Esophagus squamous epithelium (tissue), 5 donors: ENCODE data around the gene TMEM80. TPM values are rescaled to one million over a fixed set of nuclear protein-coding genes. Genes with fewer than 3 reads are reported as not detected.

Source experiments
- DNase-seq: peaks from one replicate; lab custom pipeline; 2025; lab: John Stamatoyannopoulos, UW
- H3K27ac ChIP-seq, 4 donors: fragments of 200-600 bp; sonication (generic); one replicate each; pipeline ENCODE4 v1.5.1; 2016 to 2019; ENCODE audit warnings: mild to moderate bottlenecking in 1 of 4
- H3K27me3 ChIP-seq, 4 donors: fragments of 200-600 bp; sonication (generic); 1 replicate in 3 of 4; 2 replicates in 1 of 4; pipeline versions ENCODE4 v1.5.1 to v1.6.0; 2017 to 2021; ENCODE audit warnings: antibody characterized with exemption in 1 of 4
- H3K36me3 ChIP-seq, 3 donors: fragments of 200-600 bp; sonication (generic); one replicate each; pipeline ENCODE4 v1.5.1; 2016 to 2019
- H3K4me1 ChIP-seq, 3 donors: fragments of 200-600 bp; sonication (generic); one replicate each; pipeline ENCODE4 v1.5.1; 2017 to 2019
- H3K4me3 ChIP-seq, 4 donors: fragments of 200-600 bp; sonication (generic); 1 replicate in 3 of 4; 2 replicates in 1 of 4; pipeline ENCODE4 v1.5.1; 2016 to 2019; ENCODE audit warnings: mild to moderate bottlenecking in 2 of 4, moderate library complexity in 1 of 4
- H3K9me3 ChIP-seq, 3 donors: fragments of 200-600 bp; sonication (generic); one replicate each; pipeline ENCODE4 v1.5.1; 2016 to 2019
- CTCF ChIP-seq, 6 experiments: fragments of 450-650 bp in 4 of 6; fragments of 200-600 bp in 2 of 6; sonication (generic) in 2 of 6; IDR thresholded peaks; one replicate each; pipeline ENCODE4 v1.5.1; 2016 to 2019; ENCODE audit warnings: antibody characterized with exemption in 6 of 6, mild to moderate bottlenecking in 4 of 6, moderate library complexity in 4 of 6
- POLR2A ChIP-seq, 4 donors: fragments of 450-650 bp; IDR thresholded peaks; one replicate each; pipeline ENCODE4 v1.6.1; 2017; ENCODE audit warnings: antibody characterized with exemption in 4 of 4, mild to moderate bottlenecking in 4 of 4, moderate library complexity in 3 of 4
- WGBS, 2 donors: methylation state at CpG; one replicate each; pipeline ENCODE4 v1.1.5; 2018; 5-methylcytosine and 5-hydroxymethylcytosine counted together
- intact Hi-C: fragments of 100-400 bp; cut with DNase I; formaldehyde crosslinking; loops from one replicate; pipeline ENCODE4 v1.15.0; 2022
- total RNA-seq, 4 donors: library from RNA; depleted of rRNA; stranded (reverse); fragments of >200 nt; gene quantifications; one replicate each; pipeline ENCODE4 v1.1.0, GENCODE V29; 2016
- donor health status: DM: yes; HTN: yes; CAD: no.

Gene TMEM80
- total RNA-seq, 4 donors from 2014 or later, result 16.1 to 55.3 (median 18.1) TPM

DNA sequence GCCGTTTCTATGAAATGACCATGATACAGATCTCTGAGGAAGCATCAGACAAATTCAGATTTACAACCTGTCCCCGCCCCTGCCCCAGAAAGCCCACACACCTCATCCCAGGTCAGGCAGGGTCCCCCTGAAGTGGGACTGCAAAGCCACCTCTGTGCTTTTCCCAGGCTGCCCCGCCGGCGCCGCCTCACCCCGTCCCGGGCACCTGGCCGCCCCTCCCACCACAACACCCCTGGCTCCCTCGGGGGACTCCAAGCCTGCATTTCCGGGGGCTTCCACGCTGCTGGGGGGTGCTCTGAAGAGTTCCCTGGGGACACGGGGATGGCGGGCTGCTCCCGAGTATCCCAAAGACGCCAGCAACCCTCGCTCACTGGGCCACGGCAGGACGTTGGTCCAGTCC is 35.3 kb upstream of the TMEM80 start:
- 55 to 87% methylated on average over 1 to 3 of the region's 19 CpGs for WGBS, 2 donors
- peaks cover 7 to 83% (median 14%) of the 10 kb centered on the region in 3 donors for H3K36me3 ChIP-seq
- peaks cover 0 to 24% (median 2%) of the 10 kb centered on the region in 3 donors for H3K4me1 ChIP-seq
- H3K4me3 ChIP-seq, result no peak overlapping the region
- no peak for TF ChIP-seq POLR2A (IDR thresholded peaks at IDR 0.05)
- TF ChIP-seq CTCF (IDR thresholded peaks at IDR 0.05), result no peak
- no peaks in the 10 kb centered on the region for H3K27me3 ChIP-seq
- H3K27ac ChIP-seq, result no peak overlapping the region
- no peak for DNase-seq
- H3K9me3 ChIP-seq, result no peaks in the 10 kb centered on the region
- intact Hi-C loops, result loop anchor here (10.0 kb wide), 1 partner anchor 65 kb away; no protein-coding TSS in a partner anchor

GRCh38 chr11:660681-661444 is 34.8 kb upstream of the TMEM80 start:
- intact Hi-C loops, result loop anchor here (10.0 kb wide), 1 partner anchor 64 kb away; no protein-coding TSS in a partner anchor
- H3K27me3 ChIP-seq, result no peaks in the 10 kb centered on the region
- 89 to 94% methylated on average over 7 to 15 of the region's 19 CpGs for WGBS, 2 donors
- H3K4me1 ChIP-seq, result peaks cover 5 to 30% (median 8%) of the 10 kb centered on the region in 3 donors
- TF ChIP-seq POLR2A (IDR thresholded peaks at IDR 0.05), result no peak
- TF ChIP-seq CTCF (IDR thresholded peaks at IDR 0.05), result no peak
- DNase-seq, result no peak
- H3K27ac ChIP-seq, result no peak overlapping the region
- H3K36me3 ChIP-seq, result peaks cover 7 to 79% (median 14%) of the 10 kb centered on the region in 3 donors
- no peak overlapping the region for H3K4me3 ChIP-seq
- H3K9me3 ChIP-seq, result no peaks in the 10 kb centered on the region

- intact Hi-C loops, result loop anchor here (10.0 kb wide), 1 partner anchor 62 kb away; no protein-coding TSS in a partner anchor
- peaks cover 7 to 79% (median 14%) of the 10 kb centered on the region in 3 donors for H3K36me3 ChIP-seq
- WGBS, 2 donors, result 53 to 70% methylated on average over 9 to 10 of the region's 15 CpGs
Observed at GRCh38 chr11:662689-663274, 32.8 kb upstream of the TMEM80 start.

DNA sequence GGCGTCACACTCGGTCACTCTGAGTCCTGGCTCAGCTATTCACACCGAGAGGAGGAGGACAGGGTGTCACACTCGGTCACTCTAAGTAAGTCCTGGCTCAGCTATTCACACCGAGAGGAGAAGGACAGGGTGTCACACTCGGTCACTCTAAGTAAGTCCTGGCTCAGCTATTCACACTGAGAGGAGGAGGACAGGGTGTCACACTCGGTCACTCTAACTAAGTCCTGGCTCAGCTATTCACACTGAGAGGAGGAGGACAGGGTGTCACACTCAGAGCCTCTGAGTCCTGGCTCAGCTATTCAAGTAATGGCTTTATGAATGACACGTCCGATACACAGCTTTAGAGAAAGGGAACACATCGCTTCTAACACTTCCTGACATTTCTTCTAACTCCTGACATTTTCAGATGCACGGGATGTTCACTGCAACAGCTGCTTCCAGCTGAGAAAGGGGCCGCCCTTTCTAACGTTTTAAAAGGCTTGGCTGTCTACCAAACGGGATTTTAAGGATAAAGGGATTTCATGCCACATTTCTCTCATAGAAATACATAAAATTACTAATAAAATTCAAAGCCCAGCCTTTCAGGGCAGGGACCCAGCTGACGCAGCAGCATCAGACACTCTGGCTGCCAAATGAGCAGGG is 30.4 kb upstream of the TMEM80 start:
- no peak for DNase-seq
- Histone ChIP-seq H3K4me1 (peaks cover 6 to 16% (median 11%) of the 10 kb centered on the region in 3 donors), H3K4me3 (no peak overlapping the region), H3K27me3 (no peaks in the 10 kb centered on the region), H3K36me3 (peaks cover 0 to 77% (median 4%) of the 10 kb centered on the region in 3 donors), H3K27ac (peak overlapping the region; percentile 11 to 79 (median 67)), H3K9me3 (no peaks in the 10 kb centered on the region)
- TF ChIP-seq CTCF (IDR thresholded peaks at IDR 0.05), result no peak
- no peak for TF ChIP-seq POLR2A (IDR thresholded peaks at IDR 0.05)
- 7 to 46% methylated on average over 8 of the region's 15 CpGs for WGBS, 2 donors
- intact Hi-C loops, result loop anchor here (10.0 kb wide), 1 partner anchor 60 kb away; no protein-coding TSS in a partner anchor

More at GRCh38 chr11:662689-663274, 32.8 kb upstream of the TMEM80 start:
- no peak for DNase-seq
- TF ChIP-seq CTCF (IDR thresholded peaks at IDR 0.05) (peak; percentile 65 to 77 (median 72)), POLR2A (IDR thresholded peaks at IDR 0.05) (no peak)
- Histone ChIP-seq H3K9me3 (no peaks in the 10 kb centered on the region), H3K27me3 (no peaks in the 10 kb centered on the region), H3K27ac (no peak overlapping the region), H3K4me3 (no peak overlapping the region), H3K4me1 (peaks cover 6 to 32% (median 11%) of the 10 kb centered on the region in 3 donors)
